HPDE6-E6E7 (cell line): ENCODE results near the gene DSTYK.
A peak's percentile ranks its signal among the peaks of the same experiment; 100 is the strongest.

Experiments
- DNase-seq: peaks from one replicate; pipeline ENCODE4 v3.0.0; 2011; ENCODE audit warnings: missing footprints; ENCODE audit errors: extremely low spot score

The DSTYK gene

GRCh38 chr1:205129447-205130029, 82.0 kb downstream of the DSTYK start:
- no peak for DNase-seq

- DNase-seq = no peak
Measured at GRCh38 chr1:205128050-205128449, 83.5 kb downstream of the DSTYK start.

GRCh38 chr1:205127646-205128045, 83.9 kb downstream of the DSTYK start:
- no peak for DNase-seq

GRCh38 chr1:205124726-205125125, 86.8 kb downstream of the DSTYK start:
- DNase-seq = no peak

GRCh38 chr1:205122489-205122882, 89.0 kb downstream of the DSTYK start:
- no peak for DNase-seq

- DNase-seq = peak; percentile 92
Measured at GRCh38 chr1:205121660-205122488, 89.6 kb downstream of the DSTYK start, which contains the start of gene RBBP5. Gene RBBP5, minus strand, starts transcription at chr1:205121978. Its CDS starts 105 bp downstream, at chr1:205121873.

GRCh38 chr1:205118752-205119151, 92.8 kb downstream of the DSTYK start:
- no peak for DNase-seq

GRCh38 chr1:205111354-205111753, 100.1 kb downstream of the DSTYK start:
- DNase-seq = no peak

- DNase-seq = no peak
Measured at GRCh38 chr1:205109711-205110110, 101.8 kb downstream of the DSTYK start.

- no peak for DNase-seq
Measured at GRCh38 chr1:205109269-205109668, 102.2 kb downstream of the DSTYK start.

- DNase-seq = no peak
Measured at GRCh38 chr1:205108464-205108863, 103.0 kb downstream of the DSTYK start.

- no peak for DNase-seq
Measured at GRCh38 chr1:205107327-205107726, 104.2 kb downstream of the DSTYK start.

GRCh38 chr1:205102404-205102803, 109.1 kb downstream of the DSTYK start:
- DNase-seq = no peak

GRCh38 chr1:205098242-205098641, 113.3 kb downstream of the DSTYK start:
- no peak for DNase-seq

- DNase-seq = no peak
Measured at GRCh38 chr1:205095422-205095821, 116.1 kb downstream of the DSTYK start.
